Measurements from ENCODE around the gene MCF2L2. TPM values are rescaled to one million over a fixed set of nuclear protein-coding genes. Genes with fewer than 3 reads are reported as not detected.

The MCF2L2 gene
- total RNA-seq, 1 donor from 2014 or later: 18.1 TPM

DNA sequence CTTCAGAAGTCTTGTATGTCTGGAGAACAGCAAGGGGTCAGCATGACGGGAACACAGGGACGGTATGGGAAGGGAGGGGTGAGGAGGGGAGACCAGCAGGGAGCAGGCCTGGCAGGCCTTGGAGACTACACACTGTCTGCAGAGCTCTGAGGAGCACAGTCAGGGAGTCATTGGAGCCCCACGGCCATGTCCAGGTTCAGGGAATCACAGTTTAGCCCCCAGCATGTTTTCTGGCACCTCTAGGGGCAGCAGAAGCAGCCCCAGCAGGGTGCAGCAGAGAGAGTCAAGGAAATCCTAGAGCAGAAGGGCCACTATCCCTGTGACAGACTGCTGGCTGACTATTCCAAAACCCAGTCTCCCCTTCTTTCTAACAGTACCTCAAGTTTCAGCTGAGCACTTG lies 269.1 kb downstream of the MCF2L2 start:
- Mint-ChIP-seq H3K9me3 (ENCODE audit: unreplicated experiment) (peaks cover 2% of the 10 kb centered on the region), H3K27ac (ENCODE audit: unreplicated experiment) (no peak overlapping the region), H3K4me1 (ENCODE audit: low read depth, unreplicated experiment) (no peaks in the 10 kb centered on the region), H3K4me3 (ENCODE audit: unreplicated experiment) (no peak overlapping the region), H3K27me3 (ENCODE audit: unreplicated experiment) (peaks cover 9% of the 10 kb centered on the region), H3K36me3 (ENCODE audit: unreplicated experiment) (peaks cover 7% of the 10 kb centered on the region)
- TF ChIP-seq, protein P1, sequence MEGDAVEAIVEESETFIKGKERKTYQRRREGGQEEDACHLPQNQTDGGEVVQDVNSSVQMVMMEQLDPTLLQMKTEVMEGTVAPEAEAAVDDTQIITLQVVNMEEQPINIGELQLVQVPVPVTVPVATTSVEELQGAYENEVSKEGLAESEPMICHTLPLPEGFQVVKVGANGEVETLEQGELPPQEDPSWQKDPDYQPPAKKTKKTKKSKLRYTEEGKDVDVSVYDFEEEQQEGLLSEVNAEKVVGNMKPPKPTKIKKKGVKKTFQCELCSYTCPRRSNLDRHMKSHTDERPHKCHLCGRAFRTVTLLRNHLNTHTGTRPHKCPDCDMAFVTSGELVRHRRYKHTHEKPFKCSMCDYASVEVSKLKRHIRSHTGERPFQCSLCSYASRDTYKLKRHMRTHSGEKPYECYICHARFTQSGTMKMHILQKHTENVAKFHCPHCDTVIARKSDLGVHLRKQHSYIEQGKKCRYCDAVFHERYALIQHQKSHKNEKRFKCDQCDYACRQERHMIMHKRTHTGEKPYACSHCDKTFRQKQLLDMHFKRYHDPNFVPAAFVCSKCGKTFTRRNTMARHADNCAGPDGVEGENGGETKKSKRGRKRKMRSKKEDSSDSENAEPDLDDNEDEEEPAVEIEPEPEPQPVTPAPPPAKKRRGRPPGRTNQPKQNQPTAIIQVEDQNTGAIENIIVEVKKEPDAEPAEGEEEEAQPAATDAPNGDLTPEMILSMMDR (IDR thresholded peaks at IDR 0.05; ENCODE audit: partially characterized antibody, unreplicated experiment): no peak
- no peak for DNase-seq

DNA sequence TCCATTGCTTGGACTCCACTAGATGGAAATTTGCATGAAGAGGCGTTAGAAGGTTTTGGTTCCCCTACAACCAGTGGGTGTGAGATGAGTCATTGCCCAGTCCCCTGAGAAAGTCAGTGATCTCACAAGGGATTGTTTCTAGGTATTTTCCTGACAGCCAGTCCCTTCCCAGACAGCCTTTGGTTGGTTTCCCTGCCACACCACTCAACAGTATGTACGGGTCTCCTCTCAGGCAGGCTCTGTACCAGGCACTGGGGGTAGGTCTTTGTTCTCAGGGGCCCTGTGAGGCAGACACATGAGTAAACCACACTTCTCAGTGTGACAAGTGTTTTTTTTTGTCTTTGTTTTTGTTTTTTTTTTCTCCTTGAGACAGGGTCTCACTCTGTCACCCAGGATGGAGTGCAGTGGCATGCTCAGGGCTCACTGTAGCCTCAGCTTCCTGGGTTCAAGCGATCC lies 269.8 kb downstream of the MCF2L2 start:
- H3K9me3 Mint-ChIP-seq (ENCODE audit: unreplicated experiment): peaks cover 2% of the 10 kb centered on the region
- H3K4me1 Mint-ChIP-seq (ENCODE audit: low read depth, unreplicated experiment): no peaks in the 10 kb centered on the region
- TF ChIP-seq, protein P1 (IDR thresholded peaks at IDR 0.05; ENCODE audit: partially characterized antibody, unreplicated experiment): no peak
- peaks cover 9% of the 10 kb centered on the region for H3K27me3 Mint-ChIP-seq (ENCODE audit: unreplicated experiment)
- H3K4me3 Mint-ChIP-seq (ENCODE audit: unreplicated experiment): no peak overlapping the region
- DNase-seq: no peak
- peaks cover 7% of the 10 kb centered on the region for H3K36me3 Mint-ChIP-seq (ENCODE audit: unreplicated experiment)
- H3K27ac Mint-ChIP-seq (ENCODE audit: unreplicated experiment): no peak overlapping the region

DNA sequence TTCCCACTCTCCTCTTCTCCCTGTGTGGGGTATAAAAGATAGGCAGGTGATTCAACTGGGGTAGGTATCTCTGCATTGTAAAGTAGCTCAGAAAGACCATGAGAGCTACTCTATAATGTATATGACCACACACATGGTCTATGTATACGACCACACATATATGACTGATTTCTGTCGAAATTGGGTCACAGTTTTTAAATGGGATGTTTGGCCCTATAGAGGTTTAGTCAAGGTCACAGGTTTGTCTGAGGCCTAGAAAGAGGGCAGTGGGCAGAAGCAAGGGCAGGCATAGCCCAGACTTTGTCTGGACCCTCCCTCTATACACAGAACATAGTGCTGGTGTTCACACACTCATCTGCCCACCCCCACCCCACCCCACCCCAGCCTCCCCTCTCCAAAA lies 270.3 kb downstream of the MCF2L2 start:
- Mint-ChIP-seq H3K9me3 (ENCODE audit: unreplicated experiment) (peaks cover 1% of the 10 kb centered on the region), H3K4me1 (ENCODE audit: low read depth, unreplicated experiment) (no peaks in the 10 kb centered on the region), H3K36me3 (ENCODE audit: unreplicated experiment) (peaks cover 7% of the 10 kb centered on the region), H3K27ac (ENCODE audit: unreplicated experiment) (no peak overlapping the region), H3K27me3 (ENCODE audit: unreplicated experiment) (peaks cover 8% of the 10 kb centered on the region), H3K4me3 (ENCODE audit: unreplicated experiment) (no peak overlapping the region)
- no peak for DNase-seq
- TF ChIP-seq, protein P1 (IDR thresholded peaks at IDR 0.05; ENCODE audit: partially characterized antibody, unreplicated experiment): no peak

DNA sequence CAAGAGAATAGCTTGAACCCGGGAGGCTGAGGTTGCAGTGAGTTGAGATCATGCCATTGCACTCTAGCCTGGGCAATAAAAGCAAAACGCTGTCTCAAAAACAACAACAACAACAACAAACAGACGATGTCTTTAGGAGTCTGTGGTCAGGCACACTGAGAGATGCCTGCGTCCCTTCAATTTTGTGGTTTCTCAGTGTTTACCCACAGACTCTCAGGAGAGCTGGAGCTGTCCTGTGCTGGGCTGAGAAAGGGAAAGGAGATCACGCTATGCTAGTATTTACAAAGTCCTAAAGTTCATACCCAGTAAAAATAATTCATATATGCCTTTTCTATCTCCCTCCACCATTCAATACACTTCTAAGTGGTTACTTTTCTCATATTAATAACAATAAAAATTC lies 272.2 kb downstream of the MCF2L2 start:
- no peaks in the 10 kb centered on the region for H3K9me3 Mint-ChIP-seq (ENCODE audit: unreplicated experiment)

DNA sequence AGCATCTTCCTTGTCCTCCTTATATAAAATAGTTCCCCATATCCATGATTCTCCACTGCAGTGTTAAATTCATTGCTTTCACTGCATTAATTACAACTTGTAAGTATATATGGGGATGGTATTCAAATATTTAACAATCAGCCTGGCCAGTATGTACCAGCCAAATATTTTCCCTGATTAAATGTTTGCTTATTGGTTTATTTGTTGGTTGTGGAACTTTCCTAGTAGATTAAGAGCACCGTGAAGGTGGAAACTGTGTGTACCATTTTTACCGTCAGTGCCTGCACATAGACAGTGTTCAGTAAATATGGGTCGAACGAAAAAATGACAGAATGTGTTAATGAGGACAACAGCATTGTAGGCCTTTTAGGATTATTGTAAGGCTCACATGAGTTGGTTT lies 272.9 kb downstream of the MCF2L2 start:
- no peak for DNase-seq
- TF ChIP-seq, protein P1 (IDR thresholded peaks at IDR 0.05; ENCODE audit: partially characterized antibody, unreplicated experiment): no peak
- Mint-ChIP-seq H3K36me3 (ENCODE audit: unreplicated experiment) (no peaks in the 10 kb centered on the region), H3K4me1 (ENCODE audit: low read depth, unreplicated experiment) (no peaks in the 10 kb centered on the region), H3K4me3 (ENCODE audit: unreplicated experiment) (no peak overlapping the region), H3K9me3 (ENCODE audit: unreplicated experiment) (no peaks in the 10 kb centered on the region), H3K27ac (ENCODE audit: unreplicated experiment) (no peak overlapping the region), H3K27me3 (ENCODE audit: unreplicated experiment) (no peaks in the 10 kb centered on the region)

More for the DNA sequence above, 272.2 kb downstream of the MCF2L2 start:
- H3K4me1 Mint-ChIP-seq (ENCODE audit: low read depth, unreplicated experiment): no peaks in the 10 kb centered on the region
- no peak overlapping the region for H3K4me3 Mint-ChIP-seq (ENCODE audit: unreplicated experiment)
- no peaks in the 10 kb centered on the region for H3K27me3 Mint-ChIP-seq (ENCODE audit: unreplicated experiment)
- TF ChIP-seq, protein P1 (IDR thresholded peaks at IDR 0.05; ENCODE audit: partially characterized antibody, unreplicated experiment): no peak
- H3K27ac Mint-ChIP-seq (ENCODE audit: unreplicated experiment): no peak overlapping the region
- DNase-seq: no peak
- H3K36me3 Mint-ChIP-seq (ENCODE audit: unreplicated experiment): no peaks in the 10 kb centered on the region
